Caco-2 (cell line): ENCODE results near the gene TSHZ1. TPM values are rescaled to one million over a fixed set of nuclear protein-coding genes. Genes with fewer than 3 reads are reported as not detected.

Experiments
- BruUV-seq: library from RNA; stranded (reverse); fragments of 400-500 nt; replicated peaks from 2 replicates; lab custom pipeline; 2021; lab: Mats Ljungman, UMichigan
- CTCF ChIA-PET: fragments of 300-600 bp; sonication (Branson Sonifier 250); formaldehyde crosslinking; loops from one replicate; lab custom pipeline; 2022; ENCODE audit warnings: antibody characterized with exemption; lab: Charles Lee
- POLR2A ChIA-PET: fragments of 300-600 bp; sonication (Branson Sonifier 250); formaldehyde crosslinking; loops from one replicate; lab custom pipeline; 2022; ENCODE audit warnings: antibody characterized with exemption; lab: Charles Lee
- DNase-seq, 2 experiments: peaks; one replicate each; pipeline versions ENCODE4 v3.0.0 to v3.0.0-alpha.2; 2020 to 2022
- H3K27me3 ChIP-seq: replicated peaks from 2 replicates; pipeline ENCODE4 v1.6.0; 2011; ENCODE audit warnings: low read length; ENCODE audit not compliant: control insufficient read depth, insufficient read depth
- H3K36me3 ChIP-seq: 2 replicates; pipeline ENCODE4 v1.5.1; 2011; ENCODE audit warnings: low read length; ENCODE audit not compliant: control insufficient read depth, insufficient read depth
- H3K4me1 ChIP-seq: fragments of 250-450 bp; sonication (Bioruptor Pico); 2 replicates; pipeline ENCODE4 v1.5.1; 2020; ENCODE audit warnings: mild to moderate bottlenecking
- H3K4me3 ChIP-seq: 2 replicates; pipeline ENCODE4 v1.5.1; 2011; ENCODE audit warnings: low read depth, mild to moderate bottlenecking, control low read depth, low read length
- H3K9me3 ChIP-seq: fragments of 250-450 bp; sonication (Bioruptor Pico); 2 replicates; pipeline ENCODE4 v1.5.1; 2020; ENCODE audit warnings: mild to moderate bottlenecking, moderate library complexity
- H3K27ac Mint-ChIP-seq: one replicate; pipeline ENCODE4 v1.8.0; 2022; ENCODE audit warnings: mixed read lengths; ENCODE audit not compliant: unreplicated experiment
- H3K27me3 Mint-ChIP-seq: one replicate; pipeline ENCODE4 v1.8.0; 2022; ENCODE audit warnings: mixed read lengths; ENCODE audit not compliant: insufficient read depth, unreplicated experiment
- H3K36me3 Mint-ChIP-seq: one replicate; pipeline ENCODE4 v1.8.0; 2022; ENCODE audit warnings: mild to moderate bottlenecking, mixed read lengths; ENCODE audit not compliant: insufficient read depth, unreplicated experiment
- H3K4me1 Mint-ChIP-seq: one replicate; pipeline ENCODE4 v1.8.0; 2022; ENCODE audit warnings: low read depth, mixed read lengths; ENCODE audit not compliant: unreplicated experiment
- H3K4me3 Mint-ChIP-seq: one replicate; pipeline ENCODE4 v1.8.0; 2022; ENCODE audit warnings: mild to moderate bottlenecking, moderate library complexity, mixed read lengths; ENCODE audit not compliant: unreplicated experiment
- H3K9me3 Mint-ChIP-seq: one replicate; pipeline ENCODE4 v1.8.0; 2022; ENCODE audit warnings: mixed read lengths; ENCODE audit not compliant: unreplicated experiment
- intact Hi-C: fragments of 100-400 bp; cut with micrococcal nuclease; formaldehyde crosslinking; loops from one replicate; pipeline ENCODE4 v1.10.0; 2022; ENCODE audit not compliant: unreplicated experiment
- total RNA-seq: library from RNA; stranded (reverse); gene quantifications from 2 replicates; pipeline ENCODE4 v1.2.3, GENCODE V29; 2022
- TF ChIP-seq, protein P1 (sequence below), 2 experiments: fragments of 200-600 bp in 1 of 2; IDR thresholded peaks; 1 replicate in 1 of 2; 2 replicates in 1 of 2; pipeline versions ENCODE4 v1.5.1 to v1.8.0; 2011 to 2022; ENCODE audit warnings: antibody characterized with exemption in 1 of 2, control low read depth in 1 of 2, inconsistent platforms in 1 of 2, low read depth in 1 of 2, low read length in 1 of 2, mild to moderate bottlenecking in 1 of 2, moderate library complexity in 1 of 2; ENCODE audit not compliant: insufficient read depth in 1 of 2, severe bottlenecking in 1 of 2, unreplicated experiment in 1 of 2

The TSHZ1 gene
- total RNA-seq, 1 experiment from 2014 or later, result 4.4 TPM

DNA sequence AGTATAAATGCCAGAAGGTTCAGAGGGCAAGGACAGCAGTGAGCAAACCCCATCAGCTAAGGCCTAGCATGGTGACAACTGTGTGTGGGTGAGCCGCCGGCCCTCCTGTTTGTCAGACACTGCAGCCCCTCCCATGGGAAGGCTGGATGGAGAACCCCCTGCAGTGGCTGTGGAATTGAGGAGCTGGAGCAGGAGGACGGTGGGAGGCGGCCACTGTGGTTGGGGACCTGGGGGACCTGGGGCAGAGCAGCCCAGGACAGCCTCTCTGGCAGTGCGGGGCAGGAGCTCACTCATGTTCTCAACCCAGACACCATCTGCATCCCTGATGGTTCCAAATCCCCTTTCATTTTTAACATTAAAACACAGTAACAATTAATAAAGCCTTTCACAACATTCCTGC, 68.8 kb downstream of the TSHZ1 start:
- Mint-ChIP-seq H3K27ac (no peak overlapping the region), H3K27me3 (no peaks in the 10 kb centered on the region), H3K36me3 (no peaks in the 10 kb centered on the region), H3K4me3 (no peak overlapping the region), H3K9me3 (no peaks in the 10 kb centered on the region), H3K4me1 (no peaks in the 10 kb centered on the region)
- intact Hi-C loops, result no loop called here
- TF ChIP-seq, protein P1, sequence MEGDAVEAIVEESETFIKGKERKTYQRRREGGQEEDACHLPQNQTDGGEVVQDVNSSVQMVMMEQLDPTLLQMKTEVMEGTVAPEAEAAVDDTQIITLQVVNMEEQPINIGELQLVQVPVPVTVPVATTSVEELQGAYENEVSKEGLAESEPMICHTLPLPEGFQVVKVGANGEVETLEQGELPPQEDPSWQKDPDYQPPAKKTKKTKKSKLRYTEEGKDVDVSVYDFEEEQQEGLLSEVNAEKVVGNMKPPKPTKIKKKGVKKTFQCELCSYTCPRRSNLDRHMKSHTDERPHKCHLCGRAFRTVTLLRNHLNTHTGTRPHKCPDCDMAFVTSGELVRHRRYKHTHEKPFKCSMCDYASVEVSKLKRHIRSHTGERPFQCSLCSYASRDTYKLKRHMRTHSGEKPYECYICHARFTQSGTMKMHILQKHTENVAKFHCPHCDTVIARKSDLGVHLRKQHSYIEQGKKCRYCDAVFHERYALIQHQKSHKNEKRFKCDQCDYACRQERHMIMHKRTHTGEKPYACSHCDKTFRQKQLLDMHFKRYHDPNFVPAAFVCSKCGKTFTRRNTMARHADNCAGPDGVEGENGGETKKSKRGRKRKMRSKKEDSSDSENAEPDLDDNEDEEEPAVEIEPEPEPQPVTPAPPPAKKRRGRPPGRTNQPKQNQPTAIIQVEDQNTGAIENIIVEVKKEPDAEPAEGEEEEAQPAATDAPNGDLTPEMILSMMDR (IDR thresholded peaks at IDR 0.05; ENCODE audit: insufficient read depth in 1 of 2, low read depth in 1 of 2, low read length in 1 of 2, severe bottlenecking in 1 of 2, unreplicated experiment in 1 of 2), result no peak
- Histone ChIP-seq H3K36me3 (no peaks in the 10 kb centered on the region), H3K9me3 (no peaks in the 10 kb centered on the region), H3K4me3 (no peak overlapping the region), H3K27me3 (no peaks in the 10 kb centered on the region), H3K4me1 (no peaks in the 10 kb centered on the region)
- BruUV-seq, result no TSS peak
- DNase-seq, result no peak
- ChIA-PET CTCF (no interaction called here), POLR2A (no interaction called here)

DNA sequence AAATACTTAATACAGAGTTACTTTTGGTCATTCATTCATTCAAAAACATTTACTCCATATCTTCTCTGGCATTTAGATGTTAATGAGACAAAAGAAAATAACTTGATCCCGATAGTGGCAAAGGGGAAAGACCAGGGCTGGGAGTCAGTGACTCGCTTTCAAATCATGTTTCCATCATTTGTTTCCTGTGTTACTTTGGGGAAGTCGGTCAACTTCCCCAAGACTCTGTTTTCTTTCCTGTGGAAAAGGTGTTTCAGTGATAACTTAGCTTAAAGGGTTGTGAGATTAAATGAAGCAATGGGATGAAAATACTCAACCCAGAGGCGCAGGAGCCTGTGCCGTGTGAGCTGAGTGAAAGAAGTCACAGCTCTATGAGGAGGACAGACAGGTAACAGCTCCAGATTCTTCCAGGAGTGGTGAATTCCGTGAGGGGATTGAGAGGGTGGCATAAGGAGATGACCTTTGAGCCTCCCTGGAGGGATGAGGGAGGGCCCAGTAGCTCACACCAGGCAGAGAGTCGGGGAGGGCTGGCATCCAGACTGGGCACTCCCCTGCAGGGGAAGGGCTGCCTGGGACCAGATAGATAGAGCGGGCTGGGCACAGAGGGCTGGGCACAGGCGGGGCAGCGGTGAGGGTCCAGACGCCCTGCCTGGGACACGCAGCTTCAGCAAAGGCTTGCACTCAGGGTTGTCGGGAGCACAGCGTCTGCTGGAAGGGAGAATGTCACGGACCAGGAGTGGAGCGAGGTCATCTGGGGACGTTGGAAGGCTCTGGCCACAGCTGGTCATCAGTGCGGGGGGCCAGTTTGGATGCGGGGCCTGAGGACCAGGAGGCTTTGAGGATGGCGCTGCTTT, 70.1 kb downstream of the TSHZ1 start:
- Histone ChIP-seq H3K27me3 (no peaks in the 10 kb centered on the region), H3K4me3 (no peak overlapping the region), H3K36me3 (no peaks in the 10 kb centered on the region), H3K9me3 (no peaks in the 10 kb centered on the region), H3K4me1 (no peaks in the 10 kb centered on the region)
- intact Hi-C loops, result no loop called here
- no peaks in the 10 kb centered on the region for H3K36me3 Mint-ChIP-seq
- no TSS peak for BruUV-seq
- ChIA-PET CTCF (no interaction called here), POLR2A (no interaction called here)
- no peak overlapping the region for H3K4me3 Mint-ChIP-seq
- H3K4me1 Mint-ChIP-seq, result no peaks in the 10 kb centered on the region
- DNase-seq, result no peak
- no peaks in the 10 kb centered on the region for H3K27me3 Mint-ChIP-seq
- TF ChIP-seq, protein P1 (IDR thresholded peaks at IDR 0.05; ENCODE audit: insufficient read depth in 1 of 2, low read depth in 1 of 2, low read length in 1 of 2, severe bottlenecking in 1 of 2, unreplicated experiment in 1 of 2), result no peak
- H3K27ac Mint-ChIP-seq, result no peak overlapping the region
- H3K9me3 Mint-ChIP-seq, result no peaks in the 10 kb centered on the region

DNA sequence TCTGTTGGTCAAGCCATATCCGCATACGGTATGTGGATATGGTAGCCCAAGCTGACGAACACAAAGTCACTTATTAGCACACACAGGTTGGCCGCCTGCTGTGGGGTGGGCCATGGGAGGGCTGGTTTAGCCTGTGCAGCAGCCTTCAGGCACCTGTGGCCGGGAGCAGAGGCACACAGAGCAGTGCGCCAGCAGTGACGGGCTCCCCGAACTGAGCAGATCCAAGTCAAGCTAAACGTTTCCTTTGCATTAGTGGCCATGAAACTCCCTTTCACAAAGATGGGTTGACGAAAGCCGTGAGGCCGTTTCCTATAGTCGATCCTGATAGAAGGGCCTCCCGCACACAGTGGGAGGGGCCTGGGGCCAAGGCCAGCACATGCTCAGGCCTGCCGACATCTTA, 72.1 kb downstream of the TSHZ1 start:
- CTCF ChIA-PET, result no interaction called here
- no peak for DNase-seq
- Mint-ChIP-seq H3K4me1 (no peaks in the 10 kb centered on the region), H3K27ac (no peak overlapping the region), H3K4me3 (no peak overlapping the region), H3K36me3 (no peaks in the 10 kb centered on the region), H3K27me3 (no peaks in the 10 kb centered on the region), H3K9me3 (no peaks in the 10 kb centered on the region)
- POLR2A ChIA-PET, result no interaction called here
- H3K9me3 ChIP-seq, result no peaks in the 10 kb centered on the region
- H3K4me1 ChIP-seq, result no peaks in the 10 kb centered on the region
- intact Hi-C loops, result no loop called here
- no TSS peak for BruUV-seq
- H3K27me3 ChIP-seq, result no peaks in the 10 kb centered on the region
- TF ChIP-seq, protein P1 (IDR thresholded peaks at IDR 0.05; ENCODE audit: insufficient read depth in 1 of 2, low read depth in 1 of 2, low read length in 1 of 2, severe bottlenecking in 1 of 2, unreplicated experiment in 1 of 2), result no peak
- no peaks in the 10 kb centered on the region for H3K36me3 ChIP-seq
- H3K4me3 ChIP-seq, result no peak overlapping the region
